HG03575 (cell line): Measurements from ENCODE around the gene SETD6.
A peak's percentile ranks its signal among the peaks of the same experiment; 100 is the strongest.

Source experiments
- ATAC-seq: cut with Tn5 transposase; IDR thresholded peaks from one replicate; pipeline ENCODE4 v1.9.1; 2021; ENCODE audit not compliant: unreplicated experiment, insufficient number of reproducible peaks, low FRiP score; ENCODE audit errors: extremely low read depth

Gene SETD6

DNA sequence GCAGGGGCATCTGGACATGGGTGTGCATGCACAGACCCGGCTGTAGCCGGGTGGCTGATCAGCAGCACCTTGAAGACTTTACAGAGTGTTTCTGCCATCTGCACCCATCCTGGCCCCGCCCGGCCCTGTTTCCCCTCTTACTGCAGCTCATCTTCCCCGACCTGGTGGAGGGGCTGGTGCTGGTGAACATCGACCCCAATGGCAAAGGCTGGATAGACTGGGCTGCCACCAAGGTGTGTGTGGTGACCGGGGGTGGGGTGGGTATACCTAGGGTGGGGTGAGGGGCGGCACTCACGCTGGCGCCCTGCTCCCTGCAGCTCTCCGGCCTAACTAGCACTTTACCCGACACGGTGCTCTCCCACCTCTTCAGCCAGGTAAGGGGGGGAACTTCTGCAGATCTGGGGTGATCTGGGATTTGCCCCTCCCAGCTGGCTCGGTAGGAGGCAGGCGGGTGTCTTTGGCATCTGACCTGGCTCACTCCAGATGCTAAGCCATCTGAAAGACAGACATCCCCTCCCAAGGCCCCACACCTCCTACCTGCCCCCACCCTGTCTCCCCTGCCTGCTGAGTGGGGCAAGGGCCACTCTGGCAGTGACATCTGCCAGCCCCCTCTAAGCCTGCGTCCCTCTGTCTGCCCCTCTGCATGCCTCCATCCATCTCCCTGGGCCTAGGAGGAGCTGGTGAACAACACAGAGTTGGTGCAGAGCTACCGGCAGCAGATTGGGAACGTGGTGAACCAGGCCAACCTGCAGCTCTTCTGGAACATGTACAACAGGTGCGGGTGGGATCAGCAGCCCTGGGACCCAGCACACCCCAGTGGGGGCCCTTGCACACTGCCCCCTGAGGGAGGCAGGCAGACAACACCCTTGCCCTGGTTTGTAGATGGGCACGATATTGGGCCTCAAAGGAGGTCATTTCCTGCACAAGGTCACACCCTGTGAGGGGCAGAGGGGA, 8.8 kb upstream of the SETD6 start:
- no peak for ATAC-seq

DNA sequence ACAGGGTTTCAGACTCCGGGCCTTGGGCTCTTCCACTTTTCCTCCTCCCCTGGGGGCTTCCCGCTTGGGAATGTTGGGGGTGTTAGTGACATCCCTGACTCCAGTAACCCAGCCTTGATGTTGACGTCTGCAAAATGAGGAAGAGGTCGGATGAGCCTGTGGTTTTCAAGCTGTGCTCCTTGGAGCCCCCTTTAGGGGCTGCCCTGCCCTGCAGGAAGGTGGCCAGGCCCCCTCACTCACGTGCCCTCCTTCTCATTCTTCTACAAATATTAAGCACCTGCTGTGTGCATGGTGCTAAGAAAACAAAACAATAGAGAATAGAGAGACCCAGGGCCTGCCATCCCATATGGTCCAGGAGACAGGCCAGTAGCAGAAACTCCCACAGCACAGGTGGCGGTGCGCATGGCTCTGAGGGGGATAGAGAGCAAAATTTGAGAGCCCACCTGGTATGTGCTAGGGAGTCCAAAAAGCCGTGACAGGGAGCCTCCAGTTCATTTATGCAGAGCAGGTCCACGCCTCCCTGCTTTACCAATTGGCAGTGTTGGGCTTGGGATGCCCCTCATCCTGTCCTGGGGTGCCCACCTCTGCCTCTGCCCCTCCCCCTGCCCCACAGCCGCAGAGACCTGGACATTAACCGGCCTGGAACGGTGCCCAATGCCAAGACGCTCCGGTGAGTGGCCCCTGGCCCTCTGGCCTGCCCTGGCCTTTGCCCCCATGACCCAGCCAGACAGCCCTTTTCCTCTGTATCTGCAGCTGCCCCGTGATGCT, 7.9 kb upstream of the SETD6 start:
- no peak for ATAC-seq

DNA sequence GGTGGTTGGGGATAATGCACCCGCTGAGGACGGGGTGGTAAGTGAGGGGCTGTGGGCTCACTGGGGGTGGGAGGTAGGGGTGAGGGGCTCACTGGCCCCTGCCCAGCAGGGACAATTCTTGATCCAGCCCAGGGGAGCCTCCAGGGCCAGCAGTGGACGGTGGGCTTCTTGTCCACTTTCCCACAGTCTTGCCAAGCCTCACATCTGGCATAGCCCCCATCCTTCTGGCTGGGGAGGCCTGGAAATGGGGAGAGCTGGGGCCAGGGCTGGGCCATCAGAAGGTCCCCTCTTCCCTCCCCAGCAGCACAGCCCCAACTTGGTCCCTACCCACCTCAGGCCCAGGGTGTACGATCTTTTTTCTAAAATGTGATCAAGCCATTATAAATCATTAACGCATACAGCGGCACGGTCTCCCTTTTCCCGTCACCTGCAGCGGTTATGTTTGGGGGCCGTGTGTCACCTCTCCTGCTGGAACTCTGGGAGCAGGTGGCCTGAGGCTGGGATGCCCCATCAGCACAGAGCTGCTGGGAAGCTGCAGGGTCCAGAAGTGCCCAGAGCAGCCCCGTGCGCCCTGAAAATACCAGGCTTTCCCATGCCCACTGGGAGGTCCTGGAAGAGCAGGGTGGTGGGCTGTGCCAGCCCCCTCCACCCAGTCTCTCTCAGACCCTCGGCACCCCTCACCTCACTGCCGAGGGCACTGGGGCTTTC, 7.2 kb upstream of the SETD6 start:
- no peak for ATAC-seq

DNA sequence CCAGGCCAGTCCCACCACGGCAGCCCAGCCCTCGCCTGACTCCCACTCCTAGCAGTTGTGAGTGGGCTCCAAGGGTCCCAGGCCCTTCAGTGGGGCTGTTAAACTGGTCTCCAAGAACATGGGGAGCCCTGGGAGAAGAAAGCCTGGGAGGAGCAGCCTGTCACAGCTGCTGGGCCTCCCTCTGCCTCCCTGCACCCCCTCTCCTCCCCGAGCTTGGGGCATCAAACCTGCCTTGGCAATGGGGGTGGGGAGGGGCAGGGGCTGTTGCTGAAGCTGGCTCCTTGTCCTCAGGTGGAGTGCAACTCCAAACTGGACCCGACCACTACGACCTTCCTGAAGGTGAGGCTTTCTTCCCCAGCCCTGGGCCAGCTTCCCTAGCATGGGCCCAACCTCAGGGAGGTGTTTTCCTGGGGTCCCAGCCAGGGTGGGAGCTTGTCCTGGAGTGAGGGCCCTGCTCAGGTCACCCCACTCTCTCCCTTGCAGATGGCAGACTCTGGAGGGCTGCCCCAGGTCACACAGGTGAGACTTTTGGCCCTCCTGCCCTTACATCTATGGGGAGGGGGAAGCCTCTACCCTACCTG, 6.6 kb upstream of the SETD6 start:
- ATAC-seq, result no peak

DNA sequence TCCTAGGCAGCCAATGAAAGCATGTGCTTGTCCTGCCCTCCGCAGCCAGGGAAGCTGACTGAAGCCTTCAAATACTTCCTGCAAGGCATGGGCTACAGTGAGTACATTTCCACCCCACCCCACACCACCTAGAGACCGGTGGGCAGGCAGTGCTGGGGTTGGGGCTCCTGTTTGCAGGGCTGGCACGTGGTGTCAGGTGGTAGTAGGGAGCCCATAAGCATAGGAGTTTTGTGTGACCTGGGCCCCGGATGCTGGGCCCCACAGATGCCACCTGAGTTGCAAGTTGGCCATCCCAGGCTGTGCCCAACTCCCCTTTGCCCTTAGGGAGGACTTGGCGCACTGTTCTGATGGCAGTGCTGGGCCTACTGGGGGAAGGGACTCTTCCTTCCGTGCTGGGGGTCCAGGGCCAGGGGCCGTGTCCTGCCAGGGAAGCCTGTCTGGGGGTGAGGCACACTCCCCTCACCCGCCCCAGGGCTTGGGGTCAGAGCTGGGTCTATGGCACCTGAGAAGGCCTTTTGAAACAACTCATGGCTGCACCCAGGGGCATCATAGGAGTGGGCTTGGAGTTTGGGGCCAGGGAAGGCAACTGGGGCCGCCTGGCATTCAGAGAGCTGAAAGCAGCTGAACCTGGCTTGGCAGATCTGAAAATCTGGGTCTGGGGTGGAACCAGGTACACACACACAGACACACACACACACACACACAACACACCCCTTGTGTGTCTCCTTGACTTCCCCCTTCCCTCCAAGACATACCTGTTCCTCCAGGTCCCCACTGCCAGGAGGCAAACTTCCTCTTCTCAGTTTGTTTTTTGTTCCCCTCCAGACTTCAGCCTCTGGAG, 5.8 kb upstream of the SETD6 start:
- no peak for ATAC-seq

DNA sequence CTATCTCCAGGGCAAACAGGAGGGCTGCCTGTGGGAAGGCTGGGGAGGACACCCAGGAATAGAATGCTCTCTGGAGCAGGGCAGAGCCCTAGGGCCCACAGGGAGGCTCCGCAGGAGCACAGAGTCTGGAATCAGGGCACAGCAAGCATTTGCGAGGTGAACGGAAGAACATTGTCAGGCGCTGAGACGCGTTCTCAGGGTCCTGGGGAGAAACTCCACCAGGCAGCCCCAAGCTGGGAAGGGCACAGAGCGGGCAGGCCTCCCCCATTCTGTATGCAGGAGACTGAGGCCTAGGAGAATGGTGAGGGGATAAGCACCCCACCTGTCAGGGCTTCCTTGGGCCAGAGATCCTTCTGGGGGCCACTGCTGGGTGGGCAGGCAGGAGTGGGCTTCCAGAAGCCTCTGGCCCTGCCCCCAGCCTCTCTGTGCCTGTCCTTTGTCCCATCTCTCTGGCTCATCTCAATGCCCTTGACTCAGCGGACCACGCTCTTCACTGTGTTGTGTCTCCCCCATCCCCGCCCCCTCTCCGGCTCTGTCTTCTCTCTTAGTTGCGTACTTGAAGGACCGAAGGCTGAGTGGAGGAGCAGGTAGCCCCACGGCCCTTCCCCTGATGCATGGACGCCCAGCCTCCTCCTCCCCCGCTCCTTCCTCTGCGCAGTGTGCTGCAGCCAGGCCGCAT, 5.1 kb upstream of the SETD6 start:
- ATAC-seq, result no peak

DNA sequence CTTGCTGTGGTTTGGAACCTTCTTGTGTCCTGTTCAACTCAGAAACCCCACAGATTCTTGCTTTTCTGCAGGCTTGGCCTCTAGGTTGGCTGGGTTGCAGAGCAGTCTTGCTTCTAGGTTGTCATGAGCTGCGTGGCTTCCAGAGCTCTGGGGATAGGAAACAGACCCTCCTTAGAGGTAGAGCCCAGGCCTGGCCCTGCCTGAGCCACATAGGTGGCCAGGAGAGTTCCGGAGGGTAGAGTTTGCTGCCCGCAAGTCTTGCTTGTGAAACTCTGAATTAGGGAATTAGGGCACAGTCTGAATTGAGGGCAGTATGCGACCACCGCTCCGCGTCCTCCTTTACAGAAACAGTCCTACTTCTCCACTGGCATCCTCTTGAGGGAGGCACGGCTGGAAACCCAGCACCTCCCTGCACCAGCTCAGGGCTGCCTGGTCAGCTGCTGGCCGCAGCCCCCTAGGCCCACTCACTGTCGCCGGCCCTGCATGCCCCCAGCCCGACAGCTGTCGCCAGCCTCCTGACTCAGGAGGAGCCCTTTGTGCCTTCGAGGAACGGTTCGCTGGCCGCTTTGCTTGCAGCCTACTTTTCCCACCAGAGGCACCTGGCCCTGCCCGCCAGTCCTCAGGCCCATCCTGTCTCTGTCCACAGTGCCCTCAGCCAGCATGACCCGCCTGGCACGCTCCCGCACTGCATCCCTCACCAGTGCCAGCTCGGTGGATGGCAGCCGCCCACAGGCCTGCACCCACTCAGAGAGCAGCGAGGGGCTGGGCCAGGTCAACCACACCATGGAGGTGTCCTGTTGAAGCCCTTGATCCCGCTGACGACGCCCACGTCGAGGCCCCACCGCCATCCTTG, 4.3 kb upstream of the SETD6 start:
- ATAC-seq, result no peak

DNA sequence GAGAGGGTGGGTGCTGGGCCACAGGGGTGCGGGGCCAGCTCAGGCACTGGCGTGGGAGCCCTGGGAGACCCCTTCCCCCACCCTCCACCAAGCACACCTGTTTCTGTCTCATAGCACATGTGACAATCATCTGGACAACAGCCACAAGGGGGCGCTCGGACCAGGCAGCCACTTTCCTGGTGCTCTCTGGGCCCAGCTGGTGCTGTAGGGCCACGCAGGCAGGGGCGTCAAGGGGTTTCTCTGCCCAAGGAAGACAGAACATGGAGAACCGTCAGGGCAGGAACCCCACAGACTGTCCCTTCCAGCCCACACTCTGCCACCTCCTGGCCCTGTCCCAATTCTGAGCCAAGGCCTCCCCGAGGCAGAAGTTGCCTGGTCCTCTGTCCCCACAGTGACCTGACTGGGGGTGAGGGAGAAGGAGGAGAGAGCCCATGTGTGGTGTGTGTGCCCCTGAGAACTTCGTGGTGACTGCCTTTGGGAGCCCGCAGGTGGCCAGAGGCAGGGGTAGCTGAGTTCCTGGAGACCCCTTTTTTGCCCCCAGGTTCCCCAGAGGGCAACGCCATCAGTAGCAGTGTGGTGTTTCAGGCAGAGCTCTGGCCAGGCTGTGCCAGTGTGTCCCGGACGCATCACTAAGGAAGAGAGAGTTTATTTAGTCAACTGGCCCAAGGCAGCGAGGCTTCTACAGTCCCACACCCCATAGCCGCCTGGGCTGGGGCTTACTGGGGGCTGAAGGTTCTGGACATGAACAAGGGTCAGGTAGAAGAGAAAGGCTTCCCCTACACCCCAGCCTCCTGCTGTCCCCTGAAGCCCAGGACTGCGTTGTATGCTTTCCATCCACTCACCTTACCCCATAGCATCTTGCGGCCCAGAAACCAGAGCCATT, 3.1 kb upstream of the SETD6 start:
- no peak for ATAC-seq

DNA sequence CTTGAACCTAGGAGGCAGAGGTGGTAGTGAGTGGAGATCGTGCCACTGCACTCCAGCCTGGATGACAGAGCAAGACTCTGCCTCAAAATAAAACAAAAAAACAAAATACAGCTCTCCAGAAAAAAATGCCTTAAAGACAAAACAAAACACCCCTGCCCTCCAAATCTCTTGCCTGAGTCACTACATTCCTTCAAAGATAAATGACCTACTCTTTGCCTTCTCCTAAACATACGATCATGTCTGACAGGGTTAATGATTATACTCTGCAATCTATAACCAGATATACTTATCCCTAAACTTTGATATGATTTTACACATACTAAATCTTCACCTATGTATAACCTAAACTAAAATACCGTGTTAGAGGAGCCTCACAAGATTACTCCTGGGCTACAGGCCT, 1.4 kb upstream of the SETD6 start:
- no peak for ATAC-seq

DNA sequence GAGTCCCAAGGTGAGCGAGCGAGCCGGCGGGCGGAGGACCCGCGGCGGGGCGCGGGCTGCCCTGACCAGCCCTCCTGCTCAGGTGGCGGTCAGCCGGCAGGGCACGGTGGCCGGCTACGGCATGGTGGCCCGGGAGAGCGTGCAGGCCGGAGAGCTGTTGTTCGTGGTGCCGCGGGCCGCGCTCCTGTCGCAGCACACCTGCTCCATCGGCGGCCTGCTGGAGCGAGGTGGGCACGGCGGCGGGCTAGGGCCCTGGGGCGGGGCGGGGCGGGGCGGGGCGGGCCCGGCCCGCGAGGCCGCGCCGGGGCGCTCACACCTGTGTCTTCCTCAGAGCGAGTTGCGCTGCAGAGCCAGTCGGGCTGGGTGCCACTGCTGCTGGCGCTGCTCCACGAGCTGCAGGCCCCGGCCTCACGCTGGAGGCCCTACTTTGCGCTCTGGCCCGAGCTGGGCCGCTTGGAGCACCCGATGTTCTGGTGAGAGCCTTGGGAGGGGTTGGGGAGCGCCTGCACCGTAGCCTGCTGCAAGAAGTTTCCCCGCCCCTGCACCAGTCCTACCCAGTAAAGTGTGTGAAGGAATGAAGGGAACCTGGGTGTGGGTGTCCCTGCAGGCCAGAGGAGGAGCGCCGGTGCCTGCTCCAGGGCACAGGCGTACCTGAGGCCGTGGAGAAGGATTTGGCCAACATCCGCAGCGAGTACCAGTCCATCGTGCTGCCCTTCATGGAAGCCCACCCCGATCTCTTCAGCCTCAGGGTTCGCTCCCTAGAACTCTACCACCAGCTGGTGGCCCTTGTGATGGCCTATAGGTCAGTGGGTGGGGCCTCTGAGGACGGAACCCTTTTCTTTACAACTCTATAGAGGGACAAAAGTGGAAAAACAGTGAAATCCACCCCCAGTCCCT, 802 bp downstream of the SETD6 start:
- ATAC-seq, result no peak

DNA sequence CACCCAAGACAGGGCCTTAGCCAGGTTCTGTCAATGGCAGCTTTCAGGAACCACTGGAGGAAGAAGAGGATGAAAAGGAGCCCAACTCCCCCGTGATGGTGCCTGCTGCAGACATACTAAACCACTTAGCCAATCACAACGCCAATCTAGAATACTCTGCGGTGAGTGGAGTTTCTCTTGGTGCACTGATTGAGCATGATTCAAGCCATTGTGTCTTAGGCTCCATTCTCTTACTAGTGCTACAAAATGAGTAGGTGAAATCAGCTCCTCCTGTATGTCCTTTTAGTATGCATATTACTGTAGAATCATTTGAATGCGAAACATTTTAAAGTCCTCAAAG, 1.4 kb downstream of the SETD6 start:
- ATAC-seq, result no peak

DNA sequence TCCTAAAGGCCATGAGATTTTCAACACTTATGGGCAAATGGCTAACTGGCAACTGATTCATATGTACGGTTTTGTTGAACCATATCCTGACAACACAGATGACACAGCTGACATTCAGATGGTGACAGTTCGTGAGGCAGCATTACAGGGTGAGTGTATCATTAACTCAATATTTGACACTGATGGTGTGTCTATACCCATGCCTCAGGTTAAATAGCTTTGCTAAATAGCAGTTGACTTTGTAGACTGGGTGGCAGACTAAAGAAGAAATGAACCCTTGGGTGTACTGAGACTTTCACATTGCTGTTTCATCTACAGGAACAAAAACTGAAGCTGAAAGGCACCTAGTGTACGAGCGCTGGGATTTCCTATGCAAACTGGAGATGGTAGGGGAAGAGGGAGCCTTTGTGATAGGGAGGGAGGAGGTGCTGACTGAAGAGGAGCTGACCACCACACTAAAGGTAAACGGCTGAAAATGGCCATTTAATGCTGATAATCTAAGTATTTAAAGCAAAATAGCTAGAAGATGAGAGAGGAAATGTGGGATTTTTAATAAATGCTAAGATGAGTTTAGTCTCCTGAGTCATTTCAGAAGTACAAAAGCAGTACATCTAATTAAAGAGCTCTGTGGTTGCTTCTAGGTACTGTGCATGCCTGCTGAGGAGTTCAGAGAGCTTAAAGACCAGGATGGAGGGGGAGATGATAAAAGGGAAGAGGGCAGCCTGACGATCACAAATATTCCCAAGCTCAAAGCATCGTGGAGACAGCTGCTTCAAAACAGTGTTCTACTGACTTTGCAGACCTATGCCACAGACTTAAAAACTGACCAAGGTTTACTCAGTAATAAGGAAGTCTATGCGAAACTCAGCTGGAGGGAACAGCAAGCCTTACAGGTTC, 3.0 kb downstream of the SETD6 start:
- ATAC-seq, result peak; percentile 29

DNA sequence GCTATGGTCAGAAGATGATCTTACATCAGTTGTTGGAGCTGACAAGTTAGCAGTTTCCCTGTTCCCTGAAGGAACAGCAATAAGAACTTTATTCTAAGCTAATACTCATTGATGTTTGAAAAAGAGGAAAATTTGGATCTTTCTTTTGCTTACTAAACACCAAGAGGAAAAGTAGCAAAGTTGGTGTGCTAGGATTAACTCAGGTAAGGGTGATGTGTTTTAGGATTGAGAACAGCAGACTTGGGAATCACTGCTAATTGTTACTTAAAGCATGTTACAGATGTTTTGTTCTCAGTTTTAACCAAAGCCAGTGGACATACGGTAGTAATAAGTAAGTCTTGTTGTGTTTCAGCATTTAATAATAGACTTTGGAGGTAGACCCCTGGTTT, 3.7 kb downstream of the SETD6 start:
- ATAC-seq, result no peak

DNA sequence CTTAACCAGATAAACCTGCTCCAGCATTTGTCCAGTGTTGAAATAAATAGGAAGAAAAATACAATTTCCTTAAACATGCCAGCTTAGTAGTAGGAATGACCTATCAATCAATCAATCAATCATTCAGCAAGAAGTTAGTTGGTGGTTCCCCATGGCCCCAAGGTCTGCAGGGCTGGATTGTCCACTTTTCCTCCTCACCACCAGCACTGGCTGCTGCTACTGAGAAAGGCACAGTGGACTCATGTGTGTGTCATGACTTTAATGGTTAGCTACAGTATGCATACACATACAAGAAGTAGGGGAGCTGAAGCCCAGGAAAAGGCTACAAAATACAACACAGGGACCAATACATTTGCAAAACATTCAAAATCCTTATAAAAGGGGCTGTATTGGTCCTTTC, 4.4 kb downstream of the SETD6 start:
- ATAC-seq, result no peak

DNA sequence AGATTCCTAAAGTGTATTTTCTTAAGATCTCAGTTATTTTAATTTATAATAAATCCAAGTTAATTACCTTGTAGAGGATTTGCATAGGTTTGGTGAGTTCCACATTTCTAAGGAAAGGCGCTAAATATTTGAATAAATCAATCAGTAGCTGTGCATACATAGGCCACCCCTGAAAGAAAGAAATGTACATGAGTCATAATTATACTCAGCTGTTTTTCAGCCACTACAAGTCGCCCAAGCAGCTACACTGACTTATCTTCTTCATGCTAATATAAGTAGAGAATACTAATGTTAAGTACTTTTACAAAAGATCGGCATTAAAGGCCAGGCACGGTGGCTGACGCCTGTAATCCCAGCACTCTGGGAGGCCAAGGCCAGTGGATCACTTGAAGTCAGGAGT, 14.9 kb downstream of the SETD6 start:
- no peak for ATAC-seq
